ENCODE data around the gene NETO1. TPM values are rescaled to one million over a fixed set of nuclear protein-coding genes. Genes with fewer than 3 reads are reported as not detected.

The NETO1 gene
- total and polyA plus RNA-seq, 2 experiments from 2014 or later: 10.8 to 20.7 TPM

- Mint-ChIP-seq H3K9me3 (no peaks in the 10 kb centered on the region), H3K27me3 (ENCODE audit: insufficient read depth, low read depth, poor library complexity) (peaks cover 4% of the 10 kb centered on the region), H3K27ac (no peak overlapping the region), H3K4me3 (no peak overlapping the region), H3K36me3 (ENCODE audit: low read depth) (peaks cover 7% of the 10 kb centered on the region; the same call in 1 of the 3 replicates), H3K4me1 (no peaks in the 10 kb centered on the region)
- Histone ChIP-seq H4K20me1 (replicated peaks; ENCODE audit: insufficient read depth) (no peaks in the 10 kb centered on the region), H3K4me2 (no peak overlapping the region), H3K27me3 (ENCODE audit: insufficient read depth) (no peaks in the 10 kb centered on the region), H3F3A (replicated peaks; ENCODE audit: low read depth) (no peaks in the 10 kb centered on the region), H3K79me2 (replicated peaks; ENCODE audit: insufficient read depth) (no peaks in the 10 kb centered on the region), H3K4me1 (ENCODE audit: insufficient read depth) (no peaks in the 10 kb centered on the region), H3K36me3 (ENCODE audit: insufficient read depth) (0 out of 2 replicates have a peak, but pooled peaks cover 2% of the 10 kb centered on the region), H2AFZ (no peak overlapping the region), H3K9me2 (ENCODE audit: insufficient read depth) (no peaks in the 10 kb centered on the region), H3K4me3 (no peak overlapping the region), H3K27ac (ENCODE audit: low read depth) (no peak overlapping the region)
- ATAC-seq: no peak
- no peak for DNase-seq (ENCODE audit: low spot score)
- no peak for TF ChIP-seq CTCF (conservative IDR thresholded peaks at IDR 0.05; ENCODE audit: low read depth in 2 of 2)
- TF ChIP-seq STAT1 (IDR thresholded peaks at IDR 0.05; ENCODE audit: unreplicated experiment): no peak
- no peak for TF ChIP-seq REST (IDR thresholded peaks at IDR 0.05; ENCODE audit: unreplicated experiment)
- TF ChIP-seq ETS1 (IDR thresholded peaks at IDR 0.05): no peak
- no peak for TF ChIP-seq ZNF462 (CRISPR knock-in tag; IDR thresholded peaks at IDR 0.05)
- no peak for TF ChIP-seq EZH2 (IDR thresholded peaks at IDR 0.05; ENCODE audit: low read depth, unreplicated experiment)
- no peak for TF ChIP-seq CREB1 (CRISPR knock-in tag; IDR thresholded peaks at IDR 0.05; ENCODE audit: low read depth)
- TF ChIP-seq JUNB (IDR thresholded peaks at IDR 0.05; ENCODE audit: unreplicated experiment): no peak
- no peak for TF ChIP-seq NANOG (IDR thresholded peaks at IDR 0.05; ENCODE audit: borderline replicate concordance)
These were observed 115.6 kb downstream of the NETO1 start for GRCh38 chr18:72752220-72752619.

Data from GM23338 (cell line).